HEK293 (cell line): ENCODE measurements around the gene ZFPM1.

Experiments used
- CTCF ChIA-PET: fragments of 350-600 bp; formaldehyde crosslinking; extraction: SDS; loops from one replicate; lab custom pipeline; 2021; ENCODE audit warnings: antibody characterized with exemption; lab: Yijun Ruan, JAX
- POLR2A ChIA-PET: fragments of 300-600 bp; formaldehyde crosslinking; extraction: SDS; loops from one replicate; lab custom pipeline; 2020; ENCODE audit warnings: antibody characterized with exemption, inconsistent platforms; lab: Yijun Ruan, JAX
- H3K27ac ChIP-seq: fragments of 200-500 bp; sonication (Bioruptor generic); 2 replicates; pipeline ENCODE4 v1.5.1; 2014; ENCODE audit warnings: low read depth, low read length, control low read depth, inconsistent platforms; ENCODE audit errors: extremely low read depth
- H3K36me3 ChIP-seq, 2 experiments: fragments of 200-500 bp in 1 of 2; sonication (Bioruptor generic) in 1 of 2; 1 replicate in 1 of 2; 2 replicates in 1 of 2; pipeline ENCODE4 v1.5.1; 2014 to 2017; ENCODE audit warnings: inconsistent platforms in 2 of 2, low read length in 2 of 2; ENCODE audit not compliant: control insufficient read depth in 2 of 2, insufficient read depth in 1 of 2
- H3K4me1 ChIP-seq: fragments of 200-500 bp; sonication (Bioruptor generic); 2 replicates; pipeline ENCODE4 v1.5.1; 2014; ENCODE audit warnings: mild to moderate bottlenecking, low read length, inconsistent platforms; ENCODE audit not compliant: control insufficient read depth, insufficient read depth
- H3K4me3 ChIP-seq: 2 replicates; pipeline ENCODE4 v1.5.1; 2011; ENCODE audit warnings: low read depth, mild to moderate bottlenecking, control low read depth, low read length, moderate library complexity
- H3K9me3 ChIP-seq: fragments of 200-500 bp; sonication (Bioruptor generic); 2 replicates; pipeline ENCODE4 v1.5.1; 2014; ENCODE audit warnings: low read depth, low read length, inconsistent platforms; ENCODE audit not compliant: control insufficient read depth, insufficient read depth
- BCL11B ChIP-seq: fragments of 450-650 bp; formaldehyde crosslinking; IDR thresholded peaks from 2 replicates; pipeline ENCODE4 v1.5.1; 2016; ENCODE audit warnings: low read depth, missing biosample characterization, missing genetic modification characterization
- HOXD13 ChIP-seq: sonication (generic); formaldehyde crosslinking; IDR thresholded peaks from 2 replicates; pipeline ENCODE4 v1.8.0; 2022; ENCODE audit warnings: missing genetic modification reagents, borderline replicate concordance
- SALL2 ChIP-seq: fragments of 450-650 bp; formaldehyde crosslinking; IDR thresholded peaks from 2 replicates; pipeline ENCODE4 v1.5.0; 2017; ENCODE audit warnings: missing biosample characterization, mild to moderate bottlenecking, missing genetic modification characterization, borderline replicate concordance
- ZBTB17 ChIP-seq: fragments of 450-650 bp; formaldehyde crosslinking; IDR thresholded peaks from 2 replicates; pipeline ENCODE4 v1.5.1; 2016; ENCODE audit warnings: missing biosample characterization, missing genetic modification characterization
- ZBTB7A ChIP-seq: fragments of 450-650 bp; formaldehyde crosslinking; IDR thresholded peaks from 2 replicates; pipeline ENCODE4 v1.5.1; 2016; ENCODE audit warnings: low read depth, missing biosample characterization, missing genetic modification characterization
- ZNF133 ChIP-seq: fragments of 450-650 bp; formaldehyde crosslinking; IDR thresholded peaks from 2 replicates; pipeline ENCODE4 v1.5.1; 2016; ENCODE audit warnings: missing biosample characterization, missing genetic modification characterization
- ZNF146 ChIP-seq: fragments of 450-650 bp; formaldehyde crosslinking; IDR thresholded peaks from 2 replicates; pipeline ENCODE4 v1.5.1; 2016; ENCODE audit warnings: missing biosample characterization, missing genetic modification characterization
- ZNF155 ChIP-seq: fragments of 450-650 bp; formaldehyde crosslinking; IDR thresholded peaks from 2 replicates; pipeline ENCODE4 v1.5.1; 2016; ENCODE audit warnings: missing biosample characterization, missing genetic modification characterization
- ZNF184 ChIP-seq: fragments of 450-650 bp; IDR thresholded peaks from 2 replicates; pipeline ENCODE4 v1.5.1; 2018; ENCODE audit warnings: missing biosample characterization, mild to moderate bottlenecking, missing genetic modification characterization
- ZNF221 ChIP-seq: fragments of 450-650 bp; formaldehyde crosslinking; IDR thresholded peaks from 2 replicates; pipeline ENCODE4 v1.5.1; 2017; ENCODE audit warnings: missing biosample characterization, missing genetic modification characterization, borderline replicate concordance
- ZNF416 ChIP-seq: fragments of 450-650 bp; formaldehyde crosslinking; IDR thresholded peaks from 2 replicates; pipeline ENCODE4 v1.5.1; 2016; ENCODE audit warnings: missing biosample characterization, missing genetic modification characterization
- ZNF776 ChIP-seq: fragments of 450-650 bp; formaldehyde crosslinking; IDR thresholded peaks from 2 replicates; pipeline ENCODE4 v1.5.0; 2017; ENCODE audit warnings: missing biosample characterization, missing genetic modification characterization, borderline replicate concordance
- ZNF792 ChIP-seq: fragments of 450-650 bp; formaldehyde crosslinking; IDR thresholded peaks from 2 replicates; pipeline ENCODE4 v1.5.1; 2016; ENCODE audit warnings: missing biosample characterization, missing genetic modification characterization
- ZSCAN16 ChIP-seq: fragments of 450-650 bp; formaldehyde crosslinking; IDR thresholded peaks from 2 replicates; pipeline ENCODE4 v1.5.1; 2016; ENCODE audit warnings: missing biosample characterization, missing genetic modification characterization
- TF ChIP-seq, protein P1 (sequence below): fragments of 450-650 bp; IDR thresholded peaks from 2 replicates; pipeline ENCODE4 v1.5.1; 2018; ENCODE audit warnings: missing biosample characterization, missing genetic modification characterization
- TF ChIP-seq, protein P2 (sequence below): fragments of 450-650 bp; formaldehyde crosslinking; IDR thresholded peaks from 2 replicates; pipeline ENCODE4 v1.5.1; 2016; ENCODE audit warnings: missing biosample characterization, missing genetic modification characterization
- TF ChIP-seq, protein P3 (sequence below): fragments of 450-650 bp; formaldehyde crosslinking; IDR thresholded peaks from 2 replicates; pipeline ENCODE4 v1.5.1; 2016; ENCODE audit warnings: missing biosample characterization, missing genetic modification characterization
- TF ChIP-seq, protein P4 (sequence below): fragments of 450-650 bp; formaldehyde crosslinking; IDR thresholded peaks from 2 replicates; pipeline ENCODE4 v1.5.1; 2016; ENCODE audit warnings: missing biosample characterization, missing genetic modification characterization
- TF ChIP-seq, protein P5 (sequence below): fragments of 450-650 bp; formaldehyde crosslinking; IDR thresholded peaks from 2 replicates; pipeline ENCODE4 v1.5.1; 2016; ENCODE audit warnings: missing biosample characterization, missing genetic modification characterization

Gene ZFPM1

DNA sequence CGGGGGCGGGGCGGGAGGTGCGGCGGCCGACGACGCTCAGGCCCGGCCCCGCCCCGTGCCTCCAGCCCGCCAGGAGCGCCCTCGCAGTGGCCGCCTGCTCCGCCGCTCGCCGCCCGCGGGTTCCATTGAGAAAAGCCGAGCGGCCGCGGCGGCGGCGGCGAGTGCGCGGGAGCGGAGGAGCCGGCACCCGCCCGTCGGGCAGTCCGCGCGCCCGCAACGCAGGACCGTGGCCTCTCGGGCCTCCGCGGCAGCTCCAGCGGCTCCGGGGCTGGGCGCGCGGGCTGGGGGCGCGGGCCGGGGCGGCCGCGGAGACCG is at the start of gene ZFPM1:
ZFPM1 (plus strand) TSS at position 64 of the 315 bp plus-strand sequence. CDS start 359 bp downstream, outside the sequence.
- TF ChIP-seq ZNF792 (tag by site-specific recombination), result no peak
- TF ChIP-seq ZBTB7A (tag by site-specific recombination), result no peak
- TF ChIP-seq ZNF776, result no peak
- no peak for TF ChIP-seq ZNF221 (tag by site-specific recombination)
- TF ChIP-seq, protein P1, sequence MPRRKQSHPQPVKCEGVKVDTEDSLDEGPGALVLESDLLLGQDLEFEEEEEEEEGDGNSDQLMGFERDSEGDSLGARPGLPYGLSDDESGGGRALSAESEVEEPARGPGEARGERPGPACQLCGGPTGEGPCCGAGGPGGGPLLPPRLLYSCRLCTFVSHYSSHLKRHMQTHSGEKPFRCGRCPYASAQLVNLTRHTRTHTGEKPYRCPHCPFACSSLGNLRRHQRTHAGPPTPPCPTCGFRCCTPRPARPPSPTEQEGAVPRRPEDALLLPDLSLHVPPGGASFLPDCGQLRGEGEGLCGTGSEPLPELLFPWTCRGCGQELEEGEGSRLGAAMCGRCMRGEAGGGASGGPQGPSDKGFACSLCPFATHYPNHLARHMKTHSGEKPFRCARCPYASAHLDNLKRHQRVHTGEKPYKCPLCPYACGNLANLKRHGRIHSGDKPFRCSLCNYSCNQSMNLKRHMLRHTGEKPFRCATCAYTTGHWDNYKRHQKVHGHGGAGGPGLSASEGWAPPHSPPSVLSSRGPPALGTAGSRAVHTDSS (tag by site-specific recombination), result no peak
- no peak for TF ChIP-seq ZNF146 (tag by site-specific recombination)
- TF ChIP-seq ZNF184, result no peak
- TF ChIP-seq BCL11B (tag by site-specific recombination), result no peak
- TF ChIP-seq ZBTB17, result no peak
- TF ChIP-seq, protein P2, sequence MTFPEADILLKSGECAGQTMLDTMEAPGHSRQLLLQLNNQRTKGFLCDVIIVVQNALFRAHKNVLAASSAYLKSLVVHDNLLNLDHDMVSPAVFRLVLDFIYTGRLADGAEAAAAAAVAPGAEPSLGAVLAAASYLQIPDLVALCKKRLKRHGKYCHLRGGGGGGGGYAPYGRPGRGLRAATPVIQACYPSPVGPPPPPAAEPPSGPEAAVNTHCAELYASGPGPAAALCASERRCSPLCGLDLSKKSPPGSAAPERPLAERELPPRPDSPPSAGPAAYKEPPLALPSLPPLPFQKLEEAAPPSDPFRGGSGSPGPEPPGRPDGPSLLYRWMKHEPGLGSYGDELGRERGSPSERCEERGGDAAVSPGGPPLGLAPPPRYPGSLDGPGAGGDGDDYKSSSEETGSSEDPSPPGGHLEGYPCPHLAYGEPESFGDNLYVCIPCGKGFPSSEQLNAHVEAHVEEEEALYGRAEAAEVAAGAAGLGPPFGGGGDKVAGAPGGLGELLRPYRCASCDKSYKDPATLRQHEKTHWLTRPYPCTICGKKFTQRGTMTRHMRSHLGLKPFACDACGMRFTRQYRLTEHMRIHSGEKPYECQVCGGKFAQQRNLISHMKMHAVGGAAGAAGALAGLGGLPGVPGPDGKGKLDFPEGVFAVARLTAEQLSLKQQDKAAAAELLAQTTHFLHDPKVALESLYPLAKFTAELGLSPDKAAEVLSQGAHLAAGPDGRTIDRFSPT (tag by site-specific recombination), result no peak
- no peak for TF ChIP-seq ZNF133 (tag by site-specific recombination)
- TF ChIP-seq ZNF416 (tag by site-specific recombination), result no peak
- TF ChIP-seq, protein P3, sequence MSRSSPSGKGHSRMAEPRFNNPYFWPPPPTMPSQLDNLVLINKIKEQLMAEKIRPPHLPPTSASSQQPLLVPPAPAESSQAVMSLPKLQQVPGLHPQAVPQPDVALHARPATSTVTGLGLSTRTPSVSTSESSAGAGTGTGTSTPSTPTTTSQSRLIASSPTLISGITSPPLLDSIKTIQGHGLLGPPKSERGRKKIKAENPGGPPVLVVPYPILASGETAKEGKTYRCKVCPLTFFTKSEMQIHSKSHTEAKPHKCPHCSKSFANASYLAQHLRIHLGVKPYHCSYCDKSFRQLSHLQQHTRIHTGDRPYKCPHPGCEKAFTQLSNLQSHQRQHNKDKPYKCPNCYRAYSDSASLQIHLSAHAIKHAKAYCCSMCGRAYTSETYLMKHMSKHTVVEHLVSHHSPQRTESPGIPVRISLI (tag by site-specific recombination), result no peak
- TF ChIP-seq ZNF155 (tag by site-specific recombination), result no peak
- TF ChIP-seq ZSCAN16 (tag by site-specific recombination), result no peak
- no peak for TF ChIP-seq SALL2 (tag by site-specific recombination)
- TF ChIP-seq, protein P4, sequence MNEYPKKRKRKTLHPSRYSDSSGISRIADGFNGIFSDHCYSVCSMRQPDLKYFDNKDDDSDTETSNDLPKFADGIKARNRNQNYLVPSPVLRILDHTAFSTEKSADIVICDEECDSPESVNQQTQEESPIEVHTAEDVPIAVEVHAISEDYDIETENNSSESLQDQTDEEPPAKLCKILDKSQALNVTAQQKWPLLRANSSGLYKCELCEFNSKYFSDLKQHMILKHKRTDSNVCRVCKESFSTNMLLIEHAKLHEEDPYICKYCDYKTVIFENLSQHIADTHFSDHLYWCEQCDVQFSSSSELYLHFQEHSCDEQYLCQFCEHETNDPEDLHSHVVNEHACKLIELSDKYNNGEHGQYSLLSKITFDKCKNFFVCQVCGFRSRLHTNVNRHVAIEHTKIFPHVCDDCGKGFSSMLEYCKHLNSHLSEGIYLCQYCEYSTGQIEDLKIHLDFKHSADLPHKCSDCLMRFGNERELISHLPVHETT (tag by site-specific recombination), result no peak
- TF ChIP-seq HOXD13, result no peak
- TF ChIP-seq, protein P5, sequence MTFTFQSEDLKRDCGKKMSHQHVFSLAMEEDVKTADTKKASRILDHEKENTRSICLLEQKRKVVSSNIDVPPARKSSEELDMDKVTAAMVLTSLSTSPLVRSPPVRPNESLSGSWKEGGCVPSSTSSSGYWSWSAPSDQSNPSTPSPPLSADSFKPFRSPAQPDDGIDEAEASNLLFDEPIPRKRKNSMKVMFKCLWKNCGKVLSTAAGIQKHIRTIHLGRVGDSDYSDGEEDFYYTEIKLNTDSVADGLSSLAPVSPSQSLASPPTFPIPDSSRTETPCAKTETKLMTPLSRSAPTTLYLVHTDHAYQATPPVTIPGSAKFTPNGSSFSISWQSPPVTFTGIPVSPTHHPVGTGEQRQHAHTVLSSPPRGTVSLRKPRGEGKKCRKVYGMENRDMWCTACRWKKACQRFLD, result no peak
- Histone ChIP-seq H3K36me3 (peaks cover 0 to 3% of the 10 kb centered on the region in 2 experiments; a peak in 1 of 3 replicates), H3K4me1 (peaks cover 5% of the 10 kb centered on the region; the same call in 1 of the 2 replicates), H3K27ac (peak within 1 kb of the TSS; percentile 45; the same call in 1 of the 2 replicates), H3K9me3 (no peaks in the 10 kb centered on the region), H3K4me3 (peak within 1 kb of the TSS; percentile 57)
- ChIA-PET CTCF (no interaction called here), POLR2A (interaction anchor here (0.6 to 1.8 kb wide), 3 partner anchors 8 to 83 kb away, joined by 3 to 5 read pairs (median 3); no protein-coding TSS in a partner anchor)
